Endodermal cell (in vitro differentiated cells): ENCODE data around the gene SLC35A3. TPM values are rescaled to one million over a fixed set of nuclear protein-coding genes. Genes with fewer than 3 reads are reported as not detected.
A peak's percentile ranks its signal among the peaks of the same experiment; 100 is the strongest.

Experiments used
- DNase-seq: peaks from one replicate; pipeline ENCODE4 v3.0.0-alpha.2; 2017
- H3K27ac ChIP-seq: 2 replicates; pipeline ENCODE4 v1.5.1; 2013; ENCODE audit warnings: mild to moderate bottlenecking, low read depth, low read length, moderate library complexity
- H3K27me3 ChIP-seq: 2 replicates; pipeline ENCODE4 v1.6.1; 2013; ENCODE audit warnings: mild to moderate bottlenecking, low read length, moderate library complexity; ENCODE audit not compliant: insufficient read depth, control insufficient read depth, poor library complexity, severe bottlenecking
- H3K36me3 ChIP-seq: 2 replicates; pipeline ENCODE4 v1.7.0; 2013; ENCODE audit warnings: mild to moderate bottlenecking, low read length, moderate library complexity; ENCODE audit not compliant: control insufficient read depth, insufficient read depth
- H3K4me1 ChIP-seq: one replicate; pipeline ENCODE4 v1.7.0; 2013; ENCODE audit warnings: low read length; ENCODE audit not compliant: control insufficient read depth, insufficient read depth
- H3K4me3 ChIP-seq: 2 replicates; pipeline ENCODE4 v1.5.1; 2013; ENCODE audit warnings: mild to moderate bottlenecking, low read length, moderate library complexity
- H3K9ac ChIP-seq: 2 replicates; pipeline ENCODE4 v1.6.1; 2013; ENCODE audit warnings: mild to moderate bottlenecking, low read length, moderate library complexity; ENCODE audit not compliant: poor library complexity, severe bottlenecking; ENCODE audit errors: extremely low read depth
- H3K9me3 ChIP-seq: 2 replicates; pipeline ENCODE4 v1.6.1; 2013; ENCODE audit warnings: mild to moderate bottlenecking, low read length, moderate library complexity; ENCODE audit not compliant: control insufficient read depth
- H3K27ac Mint-ChIP-seq: 2 replicates; pipeline ENCODE4 v1.8.0; 2020; ENCODE audit warnings: mixed read lengths
- H3K27me3 Mint-ChIP-seq: 2 replicates; pipeline ENCODE4 v1.8.0; 2021; ENCODE audit warnings: mild to moderate bottlenecking, mixed read lengths; ENCODE audit not compliant: insufficient read depth
- H3K36me3 Mint-ChIP-seq: 2 replicates; pipeline ENCODE4 v1.8.0; 2020; ENCODE audit warnings: low read depth, mixed read lengths
- H3K4me1 Mint-ChIP-seq: 2 replicates; pipeline ENCODE4 v1.8.0; 2020; ENCODE audit warnings: mixed read lengths
- H3K4me3 Mint-ChIP-seq: 2 replicates; pipeline ENCODE4 v1.8.0; 2020; ENCODE audit warnings: mild to moderate bottlenecking, moderate library complexity, mixed read lengths
- H3K9me3 Mint-ChIP-seq: 2 replicates; pipeline ENCODE4 v1.8.0; 2020; ENCODE audit warnings: mild to moderate bottlenecking, mixed read lengths
- WGBS, 2 experiments: methylation state at CpG; one replicate each; pipeline versions ENCODE4 v1.1.5 to v1.1.7; 2013; ENCODE audit warnings: missing lambda C conversion rate in 2 of 2, mixed read lengths in 1 of 2; ENCODE audit not compliant: insufficient coverage in 1 of 2, insufficient read length in 1 of 2; 5-methylcytosine and 5-hydroxymethylcytosine counted together
- total RNA-seq, 2 donors: library from RNA; stranded (reverse); fragmentation: NEBNext Ultra II Directional in 1 of 2; extraction: Animal tissue kit (Norgen Biotek cat#: 25700) in 1 of 2; gene quantifications; 2 replicates in 1 of 2; 3 replicates in 1 of 2; pipeline ENCODE4 v1.2.1, GENCODE V29; 2021
- TF ChIP-seq, protein P1 (sequence below): fragments of 200-600 bp; sonication (generic); conservative IDR thresholded peaks from 2 replicates; pipeline ENCODE4 v1.5.0; 2021; ENCODE audit warnings: antibody characterized with exemption, mild to moderate bottlenecking

SLC35A3 gene
- total RNA-seq, 2 donors from 2014 or later = 41.2 to 47.0 TPM

GRCh38 chr1:99996951-99997350, 27.2 kb downstream of the SLC35A3 start:
- H3K27me3 Mint-ChIP-seq = no peaks in the 10 kb centered on the region
- 90 to 100% methylated on average over 2 to 3 of the region's 4 CpGs for WGBS, 2 experiments
- Histone ChIP-seq H3K4me3 (peak overlapping the region; percentile 32), H3K27ac (no peak overlapping the region), H3K27me3 (no peaks in the 10 kb centered on the region), H3K9ac (no peak overlapping the region), H3K36me3 (peaks cover 88% of the 10 kb centered on the region), H3K4me1 (peaks cover 4% of the 10 kb centered on the region), H3K9me3 (peaks cover 37% of the 10 kb centered on the region)
- no peak for DNase-seq
- TF ChIP-seq, protein P1, sequence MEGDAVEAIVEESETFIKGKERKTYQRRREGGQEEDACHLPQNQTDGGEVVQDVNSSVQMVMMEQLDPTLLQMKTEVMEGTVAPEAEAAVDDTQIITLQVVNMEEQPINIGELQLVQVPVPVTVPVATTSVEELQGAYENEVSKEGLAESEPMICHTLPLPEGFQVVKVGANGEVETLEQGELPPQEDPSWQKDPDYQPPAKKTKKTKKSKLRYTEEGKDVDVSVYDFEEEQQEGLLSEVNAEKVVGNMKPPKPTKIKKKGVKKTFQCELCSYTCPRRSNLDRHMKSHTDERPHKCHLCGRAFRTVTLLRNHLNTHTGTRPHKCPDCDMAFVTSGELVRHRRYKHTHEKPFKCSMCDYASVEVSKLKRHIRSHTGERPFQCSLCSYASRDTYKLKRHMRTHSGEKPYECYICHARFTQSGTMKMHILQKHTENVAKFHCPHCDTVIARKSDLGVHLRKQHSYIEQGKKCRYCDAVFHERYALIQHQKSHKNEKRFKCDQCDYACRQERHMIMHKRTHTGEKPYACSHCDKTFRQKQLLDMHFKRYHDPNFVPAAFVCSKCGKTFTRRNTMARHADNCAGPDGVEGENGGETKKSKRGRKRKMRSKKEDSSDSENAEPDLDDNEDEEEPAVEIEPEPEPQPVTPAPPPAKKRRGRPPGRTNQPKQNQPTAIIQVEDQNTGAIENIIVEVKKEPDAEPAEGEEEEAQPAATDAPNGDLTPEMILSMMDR = no peak
- no peak overlapping the region for H3K4me3 Mint-ChIP-seq
- peaks cover 9% of the 10 kb centered on the region for H3K9me3 Mint-ChIP-seq
- peaks cover 50% of the 10 kb centered on the region for H3K36me3 Mint-ChIP-seq
- no peak overlapping the region for H3K27ac Mint-ChIP-seq
- no peaks in the 10 kb centered on the region for H3K4me1 Mint-ChIP-seq

DNA sequence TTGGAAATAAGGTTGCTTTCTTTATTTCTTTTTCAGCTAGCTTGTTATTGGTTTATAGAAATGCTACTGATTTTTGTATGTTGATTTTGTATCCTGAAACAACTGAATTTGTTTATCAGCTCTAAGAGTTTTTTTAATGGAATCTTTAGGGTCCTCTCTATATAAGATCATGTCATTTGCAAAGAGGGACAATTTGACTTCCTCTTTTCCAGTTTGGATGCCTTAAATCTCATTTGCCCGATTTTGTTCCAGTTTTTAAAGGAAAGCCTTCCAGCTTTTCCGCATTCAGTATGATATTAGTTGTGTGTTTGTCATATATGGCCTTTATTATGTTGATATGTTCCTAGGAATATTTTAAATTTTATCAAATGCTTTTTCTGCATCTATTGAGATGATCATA, 31.7 kb downstream of the SLC35A3 start:
- H3K4me3 Mint-ChIP-seq = no peak overlapping the region
- TF ChIP-seq, protein P1 = no peak
- peaks cover 4% of the 10 kb centered on the region for H3K4me1 Mint-ChIP-seq
- H3K9me3 Mint-ChIP-seq = no peaks in the 10 kb centered on the region
- Histone ChIP-seq H3K9me3 (peaks cover 7% of the 10 kb centered on the region), H3K36me3 (peaks cover 83% of the 10 kb centered on the region), H3K4me3 (no peak overlapping the region), H3K27me3 (no peaks in the 10 kb centered on the region), H3K27ac (no peak overlapping the region), H3K4me1 (peaks cover 4% of the 10 kb centered on the region), H3K9ac (no peak overlapping the region)
- H3K27ac Mint-ChIP-seq = no peak overlapping the region
- DNase-seq = no peak
- H3K36me3 Mint-ChIP-seq = peaks cover 24% of the 10 kb centered on the region
- 80 to 90% methylated on average over 1 to 2 of the region's 2 CpGs for WGBS, 2 experiments
- no peaks in the 10 kb centered on the region for H3K27me3 Mint-ChIP-seq

GRCh38 chr1:100005424-100005823, 35.6 kb downstream of the SLC35A3 start:
- Histone ChIP-seq H3K36me3 (peaks cover 86% of the 10 kb centered on the region), H3K4me1 (no peaks in the 10 kb centered on the region), H3K4me3 (no peak overlapping the region), H3K27ac (no peak overlapping the region), H3K27me3 (no peaks in the 10 kb centered on the region), H3K9me3 (no peaks in the 10 kb centered on the region), H3K9ac (no peak overlapping the region)
- no peak for DNase-seq
- Mint-ChIP-seq H3K27me3 (no peaks in the 10 kb centered on the region), H3K36me3 (peaks cover 19% of the 10 kb centered on the region), H3K9me3 (no peaks in the 10 kb centered on the region), H3K27ac (no peak overlapping the region), H3K4me3 (no peak overlapping the region), H3K4me1 (peaks cover 4% of the 10 kb centered on the region)
- TF ChIP-seq, protein P1 = no peak
- 100% methylated on average over 1 of the region's 1 CpG for WGBS, 2 experiments
